Psoas muscle (tissue), 8 donors: ENCODE results near the gene NAV2. TPM values are rescaled to one million over a fixed set of nuclear protein-coding genes. Genes with fewer than 3 reads are reported as not detected.

Experiments used
- ATAC-seq, 4 donors: fragments of 200-7000 bp; cut with Tn5 transposase; one replicate each; pipeline ENCODE4 v1.9.1; 2020; ENCODE audit warnings: moderate library complexity in 3 of 4, mild to moderate bottlenecking in 2 of 4
- DNase-seq, 2 donors: peaks; one replicate each; pipeline ENCODE4 v3.0.0-alpha.2; 2020
- H3K27ac ChIP-seq: fragments of 200-600 bp; one replicate; pipeline ENCODE4 v1.8.0; 2022
- H3K27me3 ChIP-seq, 3 donors: fragments of 200-600 bp in 1 of 3; one replicate each; pipeline versions ENCODE4 v1.6.1 to v1.8.0; 2013 to 2022; ENCODE audit warnings: low read length in 2 of 3, mild to moderate bottlenecking in 2 of 3, moderate library complexity in 1 of 3; ENCODE audit not compliant: insufficient read depth in 3 of 3
- H3K36me3 ChIP-seq, 2 donors: fragments of 200-600 bp in 1 of 2; one replicate each; pipeline versions ENCODE4 v1.6.1 to v1.8.0; 2013 to 2022; ENCODE audit warnings: low read depth in 1 of 2, mild to moderate bottlenecking in 1 of 2, moderate library complexity in 1 of 2; ENCODE audit not compliant: insufficient read depth in 1 of 2
- H3K4me1 ChIP-seq: fragments of 200-600 bp; one replicate; pipeline ENCODE4 v1.8.0; 2022
- H3K4me3 ChIP-seq: fragments of 200-600 bp; one replicate; pipeline ENCODE4 v1.8.0; 2022; ENCODE audit warnings: mild to moderate bottlenecking
- H3K9me3 ChIP-seq: fragments of 200-600 bp; one replicate; pipeline ENCODE4 v1.8.0; 2022
- WGBS, 3 donors: extraction: QIAGEN DNeasy Blood & Tissue Kit; methylation state at CpG; one replicate each; pipeline versions ENCODE4 v1.1.6 to v1.1.7; 2013; 5-methylcytosine and 5-hydroxymethylcytosine counted together
- intact Hi-C, 2 donors: fragments of 100-400 bp; cut with DNase I; formaldehyde crosslinking; loops; one replicate each; pipeline versions ENCODE4 v1.11.0 to v1.14.2; 2022
- polyA plus RNA-seq, 3 donors: library from polyadenylated mRNA; stranded (reverse); fragments of 200-250 nt; gene quantifications; one replicate each; pipeline ENCODE4 v1.2.3, GENCODE V29; 2013
- total RNA-seq, 4 donors: library from RNA; stranded (reverse); fragmentation: NEBNext Ultra II Directional in 2 of 4; extraction: Animal tissue kit (Norgen Biotek cat#: 25700) in 2 of 4; gene quantifications; one replicate each; pipeline versions ENCODE4 v1.2.1 to v1.2.4, GENCODE V29; 2021 to 2023
- TF ChIP-seq, protein P1 (sequence below): fragments of 200-600 bp; IDR thresholded peaks from one replicate; pipeline ENCODE4 v1.8.0; 2022; ENCODE audit warnings: antibody characterized with exemption
- donor health status: healthy with polysubstance abuse.
- donor health status: DM: no; HTN: no; CAD: no; lungs with moderate emphysema.
- donor health status: Bipolar disorder and iron deficiency.
- donor health status: healthy.
- donor health status: DM: yes; HTN: yes; CAD: no.
- donor health status: DM: no; HTN: no; CAD: no.
- donor health status: DM: no; HTN: no; CAD: no.
- donor health status: DM: yes; HTN: yes; CAD: no.

NAV2 gene
- total and polyA plus RNA-seq, 7 donors, result 0.68 to 21.8 (median 2.9) TPM

DNA sequence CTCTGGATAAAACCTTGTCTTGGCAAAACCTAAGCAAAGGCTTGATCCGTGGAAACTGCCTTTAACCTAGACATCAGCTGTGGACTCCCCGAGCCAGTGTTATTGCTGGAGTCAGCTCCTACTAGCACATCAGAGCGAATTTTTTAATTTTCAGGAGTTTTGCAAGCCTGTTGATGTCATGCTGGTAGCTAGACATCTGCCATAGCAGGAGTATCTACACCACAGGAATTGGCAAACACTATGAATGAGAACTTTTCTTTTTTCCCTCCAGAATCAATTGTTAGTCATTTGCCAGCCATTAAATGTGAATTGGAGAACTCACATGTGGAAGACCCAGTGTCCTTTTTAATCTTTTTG is 201.2 kb downstream of the NAV2 start:
- 59 to 81% (median 74%) methylated on average over 3 of the region's 3 CpGs for WGBS, 3 donors
- Histone ChIP-seq H3K4me3 (no peak overlapping the region), H3K27me3 (no peaks in the 10 kb centered on the region), H3K4me1 (peaks cover 9% of the 10 kb centered on the region), H3K27ac (no peak overlapping the region), H3K36me3 (no peaks in the 10 kb centered on the region), H3K9me3 (no peaks in the 10 kb centered on the region)
- no peak for DNase-seq
- TF ChIP-seq, protein P1, sequence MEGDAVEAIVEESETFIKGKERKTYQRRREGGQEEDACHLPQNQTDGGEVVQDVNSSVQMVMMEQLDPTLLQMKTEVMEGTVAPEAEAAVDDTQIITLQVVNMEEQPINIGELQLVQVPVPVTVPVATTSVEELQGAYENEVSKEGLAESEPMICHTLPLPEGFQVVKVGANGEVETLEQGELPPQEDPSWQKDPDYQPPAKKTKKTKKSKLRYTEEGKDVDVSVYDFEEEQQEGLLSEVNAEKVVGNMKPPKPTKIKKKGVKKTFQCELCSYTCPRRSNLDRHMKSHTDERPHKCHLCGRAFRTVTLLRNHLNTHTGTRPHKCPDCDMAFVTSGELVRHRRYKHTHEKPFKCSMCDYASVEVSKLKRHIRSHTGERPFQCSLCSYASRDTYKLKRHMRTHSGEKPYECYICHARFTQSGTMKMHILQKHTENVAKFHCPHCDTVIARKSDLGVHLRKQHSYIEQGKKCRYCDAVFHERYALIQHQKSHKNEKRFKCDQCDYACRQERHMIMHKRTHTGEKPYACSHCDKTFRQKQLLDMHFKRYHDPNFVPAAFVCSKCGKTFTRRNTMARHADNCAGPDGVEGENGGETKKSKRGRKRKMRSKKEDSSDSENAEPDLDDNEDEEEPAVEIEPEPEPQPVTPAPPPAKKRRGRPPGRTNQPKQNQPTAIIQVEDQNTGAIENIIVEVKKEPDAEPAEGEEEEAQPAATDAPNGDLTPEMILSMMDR, result no peak
- no peak for ATAC-seq
- intact Hi-C loops, result no loop called here

DNA sequence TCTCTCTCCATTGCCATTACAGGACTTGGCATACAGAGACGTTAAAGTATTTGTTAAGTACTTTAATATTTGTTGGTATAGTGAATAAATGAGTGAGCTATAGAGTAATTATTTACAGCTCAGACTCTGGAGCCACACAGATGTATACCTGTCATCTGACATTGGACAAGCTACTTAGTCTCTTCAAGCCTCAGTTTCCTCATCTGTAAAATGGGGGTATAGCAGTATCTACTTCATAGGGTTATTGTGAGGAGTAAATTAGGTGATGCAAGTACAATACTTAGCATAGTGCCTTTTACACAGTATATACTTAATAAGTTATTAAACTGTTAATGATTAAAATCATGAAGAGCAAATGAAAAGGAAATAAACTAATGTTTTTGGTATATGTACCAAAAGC is 203.2 kb downstream of the NAV2 start:
- H3K36me3 ChIP-seq, result no peaks in the 10 kb centered on the region
- no peak for ATAC-seq
- TF ChIP-seq, protein P1, result no peak

DNA sequence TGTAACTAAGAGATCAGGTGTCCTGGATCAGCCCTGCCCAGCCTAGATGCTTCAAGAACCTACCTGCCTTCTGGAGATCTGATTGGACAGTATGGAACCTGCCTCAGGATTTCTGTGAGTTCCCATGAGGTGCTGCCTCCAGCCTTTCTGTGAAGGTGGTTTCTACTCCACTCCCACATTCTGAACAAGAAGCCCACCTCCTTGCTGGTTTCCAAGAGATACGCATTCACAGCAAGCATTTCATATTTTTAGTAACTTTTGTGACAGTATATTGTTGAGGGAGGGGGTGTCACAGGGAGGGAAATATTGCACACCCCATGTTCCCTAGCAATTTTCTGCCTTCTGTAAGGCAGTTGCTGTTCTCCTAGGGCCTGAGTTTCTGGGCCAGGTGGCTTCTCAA is 204.4 kb downstream of the NAV2 start:
- H3K27ac ChIP-seq, result no peak overlapping the region
- peaks cover 9% of the 10 kb centered on the region for H3K4me1 ChIP-seq
- DNase-seq, result no peak
- H3K36me3 ChIP-seq, result no peaks in the 10 kb centered on the region
- ATAC-seq, result no peak
- WGBS, 3 donors, result 100% methylated on average over 1 of the region's 1 CpG
- no peaks in the 10 kb centered on the region for H3K9me3 ChIP-seq
- no peak overlapping the region for H3K4me3 ChIP-seq
- TF ChIP-seq, protein P1, result no peak
- intact Hi-C loops, result no loop called here
- H3K27me3 ChIP-seq, result no peaks in the 10 kb centered on the region

More for the DNA sequence above, 203.2 kb downstream of the NAV2 start:
- H3K27ac ChIP-seq, result no peak overlapping the region
- intact Hi-C loops, result no loop called here
- peaks cover 9% of the 10 kb centered on the region for H3K4me1 ChIP-seq
- no peaks in the 10 kb centered on the region for H3K27me3 ChIP-seq
- H3K4me3 ChIP-seq, result no peak overlapping the region
- DNase-seq, result no peak
- no peaks in the 10 kb centered on the region for H3K9me3 ChIP-seq
- 91 to 100% (median 95%) methylated on average over 1 of the region's 1 CpG for WGBS, 3 donors

DNA sequence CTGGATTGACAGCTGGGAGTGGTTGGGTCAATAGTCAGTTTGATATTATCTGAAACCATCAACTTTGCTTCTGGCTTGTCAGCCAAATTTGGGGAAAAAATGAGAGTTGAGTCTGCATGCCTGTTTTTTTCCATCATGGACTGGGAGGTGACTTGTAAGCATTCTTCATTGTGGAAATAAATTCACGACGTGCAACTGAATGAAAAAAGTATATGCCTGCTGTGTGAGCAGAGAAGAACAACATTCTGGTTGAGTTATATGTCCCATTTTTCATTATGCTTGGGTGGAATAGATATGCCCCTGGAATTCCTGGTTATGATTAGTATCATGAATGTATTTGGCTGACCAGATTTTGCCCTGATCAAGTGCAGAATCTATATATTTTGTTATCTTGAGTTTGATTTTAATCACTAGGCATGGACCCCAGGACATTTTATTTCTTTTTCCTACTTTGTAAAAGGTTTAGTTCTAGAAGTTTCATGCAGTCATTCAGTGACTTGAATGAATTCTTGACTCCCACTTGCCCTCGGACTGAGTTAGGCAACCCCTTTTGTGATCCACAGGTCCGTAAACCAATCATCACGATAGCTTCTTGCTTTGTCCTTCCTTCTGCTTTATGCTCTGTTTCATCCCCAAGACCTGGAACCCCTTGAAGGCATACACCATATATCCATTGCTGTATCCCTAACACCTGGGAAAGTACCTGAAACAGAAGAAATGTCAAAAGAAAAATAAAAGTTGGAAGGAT is 205.8 kb downstream of the NAV2 start:
- 95 to 96% (median 96%) methylated on average over 5 of the region's 5 CpGs for WGBS, 3 donors
- H3K9me3 ChIP-seq, result no peaks in the 10 kb centered on the region
- H3K27me3 ChIP-seq, result no peaks in the 10 kb centered on the region
- ATAC-seq (no peak), DNase-seq (no peak)
- no peak overlapping the region for H3K27ac ChIP-seq
- intact Hi-C loops, result no loop called here
- H3K36me3 ChIP-seq, result no peaks in the 10 kb centered on the region
- TF ChIP-seq, protein P1, result no peak
- H3K4me3 ChIP-seq, result no peak overlapping the region
- H3K4me1 ChIP-seq, result no peaks in the 10 kb centered on the region

DNA sequence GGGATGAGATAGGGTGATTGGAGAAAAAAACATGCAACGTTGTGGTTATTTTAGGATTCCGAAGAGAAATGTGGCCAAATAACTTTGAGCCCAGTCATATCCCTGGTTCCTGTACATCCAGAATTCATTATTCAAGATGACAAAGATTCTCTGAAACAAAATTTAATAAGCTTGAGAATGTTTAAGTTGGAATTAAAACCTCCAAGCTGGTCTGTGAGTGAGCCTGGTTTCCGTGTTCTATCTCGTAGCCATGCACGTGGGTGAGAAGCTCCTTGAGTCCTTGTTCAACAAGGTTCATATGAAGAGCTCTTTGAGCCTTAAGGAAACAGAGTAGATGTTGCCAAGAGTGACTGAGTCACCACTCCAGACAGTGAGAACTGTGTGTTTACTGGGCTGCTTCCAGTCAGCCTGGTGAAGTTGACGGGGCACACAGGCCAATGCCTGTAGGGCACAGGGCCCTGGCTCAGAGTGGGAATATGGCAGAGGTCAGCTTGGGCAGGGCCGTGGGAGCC is 206.5 kb downstream of the NAV2 start:
- peak; percentile 37 to 85 (median 66) for ATAC-seq
- Histone ChIP-seq H3K27me3 (no peaks in the 10 kb centered on the region), H3K27ac (no peak overlapping the region)

More for the DNA sequence above, 206.5 kb downstream of the NAV2 start:
- Histone ChIP-seq H3K36me3 (no peaks in the 10 kb centered on the region), H3K9me3 (no peaks in the 10 kb centered on the region), H3K4me1 (no peaks in the 10 kb centered on the region), H3K4me3 (no peak overlapping the region)
- DNase-seq, result no peak
- intact Hi-C loops, result no loop called here
- TF ChIP-seq, protein P1, result no peak
- WGBS, 3 donors, result 73 to 84% (median 79%) methylated on average over 7 of the region's 7 CpGs
